Smooth muscle cell (in vitro differentiated cells): ENCODE measurements around the gene EEF1AKMT4. TPM values are rescaled to one million over a fixed set of nuclear protein-coding genes. Genes with fewer than 3 reads are reported as not detected.

ENCODE experiments used
- DNase-seq: peaks from one replicate; lab custom pipeline; 2025; ENCODE audit not compliant: unreplicated experiment; lab: John Stamatoyannopoulos, UW
- H2AFZ ChIP-seq: fragments of 200-600 bp; sonication (generic); 2 replicates; pipeline ENCODE4 v1.6.0; 2016; ENCODE audit warnings: antibody characterized with exemption, low read depth, mild to moderate bottlenecking
- H3F3A ChIP-seq: fragments of 200-600 bp; sonication (generic); 2 replicates; pipeline ENCODE4 v1.6.0; 2017; ENCODE audit warnings: antibody characterized with exemption, low read depth
- H3K27ac ChIP-seq: fragments of 200-600 bp; sonication (generic); 2 replicates; pipeline ENCODE4 v1.5.1; 2016; ENCODE audit warnings: low read depth, mild to moderate bottlenecking
- H3K27me3 ChIP-seq: fragments of 200-600 bp; sonication (generic); 2 replicates; pipeline ENCODE4 v1.6.1; 2016; ENCODE audit warnings: low read depth, mild to moderate bottlenecking
- H3K36me3 ChIP-seq: fragments of 200-600 bp; sonication (generic); 2 replicates; pipeline ENCODE4 v1.5.1; 2016; ENCODE audit warnings: low read depth
- H3K4me1 ChIP-seq: fragments of 200-600 bp; sonication (generic); 2 replicates; pipeline ENCODE4 v1.5.1; 2016; ENCODE audit warnings: low read depth
- H3K4me2 ChIP-seq: fragments of 200-600 bp; sonication (generic); 2 replicates; pipeline ENCODE4 v1.6.0; 2016; ENCODE audit warnings: mild to moderate bottlenecking
- H3K4me3 ChIP-seq: fragments of 200-600 bp; sonication (generic); 2 replicates; pipeline ENCODE4 v1.5.1; 2016; ENCODE audit warnings: mild to moderate bottlenecking
- H3K79me2 ChIP-seq: fragments of 200-600 bp; sonication (generic); 2 replicates; pipeline ENCODE4 v1.6.0; 2016; ENCODE audit warnings: low read depth, mild to moderate bottlenecking
- H3K9ac ChIP-seq: fragments of 200-600 bp; sonication (generic); 2 replicates; pipeline ENCODE4 v1.6.0; 2016; ENCODE audit warnings: low read depth
- H3K9me3 ChIP-seq: fragments of 200-600 bp; sonication (generic); replicated peaks from 2 replicates; pipeline ENCODE4 v1.5.1; 2016; ENCODE audit warnings: low read depth
- H4K20me1 ChIP-seq: fragments of 200-600 bp; sonication (generic); 2 replicates; pipeline ENCODE4 v1.6.0; 2016; ENCODE audit warnings: low read depth
- WGBS: methylation state at CpG from one replicate; pipeline ENCODE4 v1.1.7; 2016; ENCODE audit warnings: low lambda C conversion rate; 5-methylcytosine and 5-hydroxymethylcytosine counted together
- polyA plus RNA-seq: library from polyadenylated mRNA; unstranded; fragments of >200 nt; fragmentation: Nextera tagmentation; extraction: Ambion mirVana; gene quantifications from 2 replicates; pipeline ENCODE4 v1.2.1, GENCODE V29; 2016
- total RNA-seq: library from RNA; depleted of rRNA; stranded (reverse); fragments of >200 nt; gene quantifications from 2 replicates; pipeline ENCODE4 v1.2.3, GENCODE V29; 2014
- TF ChIP-seq, protein P1 (sequence below): fragments of 200-600 bp; sonication (generic); IDR thresholded peaks from 2 replicates; pipeline ENCODE4 v1.5.1; 2017; ENCODE audit warnings: borderline replicate concordance, mild to moderate bottlenecking, antibody characterized with exemption; ENCODE audit not compliant: insufficient read depth, poor library complexity, severe bottlenecking

The EEF1AKMT4 gene
- total and polyA plus RNA-seq, 2 experiments from 2014 or later: 4.7 to 9.1 TPM

DNA sequence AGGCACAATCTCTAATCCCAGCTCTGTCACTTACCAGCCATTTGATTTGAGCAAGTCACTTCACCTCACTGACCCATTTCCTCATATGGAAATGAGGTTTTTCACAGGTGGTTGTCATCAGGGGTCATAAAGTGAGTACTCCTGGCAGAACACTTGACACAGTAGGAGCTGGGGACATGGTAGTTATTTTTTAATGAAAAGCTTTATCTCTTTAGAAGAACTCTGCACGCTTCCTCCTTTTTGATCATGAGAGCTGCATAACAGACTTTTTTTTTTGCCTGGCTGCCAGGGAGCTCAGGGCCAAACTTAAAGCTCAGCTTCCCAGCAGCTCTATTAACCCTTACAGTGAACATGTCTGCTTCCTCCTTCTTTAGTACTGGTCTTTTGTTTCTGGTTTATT, 11.7 kb upstream of the EEF1AKMT4 start:
- Histone ChIP-seq H3K9ac (no peak overlapping the region), H3K27me3 (peaks cover 18% of the 10 kb centered on the region), H3K4me2 (no peak overlapping the region), H4K20me1 (peaks cover 18% of the 10 kb centered on the region), H3F3A (no peaks in the 10 kb centered on the region), H3K9me3 (no peaks in the 10 kb centered on the region), H3K79me2 (no peaks in the 10 kb centered on the region), H3K4me1 (no peaks in the 10 kb centered on the region), H2AFZ (no peak overlapping the region), H3K27ac (no peak overlapping the region), H3K36me3 (no peaks in the 10 kb centered on the region), H3K4me3 (no peak overlapping the region)
- WGBS: 75% methylated on average over 1 of the region's 1 CpG
- DNase-seq: no peak
- TF ChIP-seq, protein P1, sequence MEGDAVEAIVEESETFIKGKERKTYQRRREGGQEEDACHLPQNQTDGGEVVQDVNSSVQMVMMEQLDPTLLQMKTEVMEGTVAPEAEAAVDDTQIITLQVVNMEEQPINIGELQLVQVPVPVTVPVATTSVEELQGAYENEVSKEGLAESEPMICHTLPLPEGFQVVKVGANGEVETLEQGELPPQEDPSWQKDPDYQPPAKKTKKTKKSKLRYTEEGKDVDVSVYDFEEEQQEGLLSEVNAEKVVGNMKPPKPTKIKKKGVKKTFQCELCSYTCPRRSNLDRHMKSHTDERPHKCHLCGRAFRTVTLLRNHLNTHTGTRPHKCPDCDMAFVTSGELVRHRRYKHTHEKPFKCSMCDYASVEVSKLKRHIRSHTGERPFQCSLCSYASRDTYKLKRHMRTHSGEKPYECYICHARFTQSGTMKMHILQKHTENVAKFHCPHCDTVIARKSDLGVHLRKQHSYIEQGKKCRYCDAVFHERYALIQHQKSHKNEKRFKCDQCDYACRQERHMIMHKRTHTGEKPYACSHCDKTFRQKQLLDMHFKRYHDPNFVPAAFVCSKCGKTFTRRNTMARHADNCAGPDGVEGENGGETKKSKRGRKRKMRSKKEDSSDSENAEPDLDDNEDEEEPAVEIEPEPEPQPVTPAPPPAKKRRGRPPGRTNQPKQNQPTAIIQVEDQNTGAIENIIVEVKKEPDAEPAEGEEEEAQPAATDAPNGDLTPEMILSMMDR: no peak

DNA sequence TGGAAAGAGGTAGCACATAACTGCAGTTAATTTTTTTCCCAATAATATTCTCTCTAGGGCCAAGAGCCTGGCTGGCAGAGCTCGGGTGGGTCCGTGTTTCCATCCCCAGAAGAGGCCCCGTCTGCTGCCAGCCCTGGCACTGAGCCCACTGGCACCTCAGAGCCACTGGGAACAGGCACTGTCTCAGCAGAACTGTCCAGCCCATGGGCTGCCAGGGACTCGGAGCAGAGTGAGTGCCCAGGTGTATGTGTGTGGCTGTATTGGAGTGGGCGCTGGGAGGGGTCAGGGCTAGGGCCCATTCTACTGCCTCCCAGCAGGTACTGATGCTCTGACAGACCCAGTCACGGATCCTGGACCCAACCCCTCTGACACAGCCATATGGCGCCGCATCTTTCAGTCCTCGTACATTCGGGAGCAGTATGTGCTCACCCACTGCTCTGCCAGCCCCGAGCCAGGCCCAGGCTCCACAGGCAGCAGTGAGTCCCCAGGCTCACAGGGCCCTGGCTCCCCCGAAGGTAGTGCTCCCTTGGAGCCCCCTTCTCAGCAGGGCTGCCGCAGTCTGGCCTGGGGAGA, 11.1 kb upstream of the EEF1AKMT4 start:
- Histone ChIP-seq H3K27me3 (peaks cover 12% of the 10 kb centered on the region), H3K9me3 (no peaks in the 10 kb centered on the region), H3F3A (no peaks in the 10 kb centered on the region), H3K4me3 (no peak overlapping the region), H3K4me1 (no peaks in the 10 kb centered on the region), H4K20me1 (peaks cover 19% of the 10 kb centered on the region), H2AFZ (no peak overlapping the region), H3K36me3 (no peaks in the 10 kb centered on the region), H3K4me2 (no peak overlapping the region), H3K79me2 (no peaks in the 10 kb centered on the region), H3K9ac (no peak overlapping the region), H3K27ac (no peak overlapping the region)
- TF ChIP-seq, protein P1: no peak
- DNase-seq: no peak
- WGBS: 87% methylated on average over 13 of the region's 13 CpGs

DNA sequence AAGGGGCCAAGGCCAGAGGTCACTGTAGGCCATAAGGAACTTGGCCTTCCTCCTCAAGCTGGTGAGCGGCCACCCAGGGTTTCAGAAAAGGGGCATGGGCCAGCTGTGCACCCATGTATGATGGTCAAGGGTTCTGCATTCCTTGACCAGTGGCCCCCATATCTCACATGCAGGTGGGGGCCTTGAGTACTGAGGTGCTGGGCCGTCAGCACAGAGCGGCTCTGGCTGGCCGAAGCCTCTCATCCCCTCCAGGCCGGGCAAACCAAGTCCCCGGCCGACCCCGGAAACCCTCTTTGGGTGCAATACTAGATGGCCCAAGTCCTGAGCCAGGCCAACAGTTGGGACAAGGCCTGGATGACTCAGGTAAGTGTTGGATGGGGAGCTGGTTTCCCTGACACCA, 10.3 kb upstream of the EEF1AKMT4 start:
- DNase-seq: no peak
- H4K20me1 ChIP-seq: peaks cover 27% of the 10 kb centered on the region
- no peak overlapping the region for H3K4me3 ChIP-seq
- WGBS: 98% methylated on average over 6 of the region's 8 CpGs
- H3K27me3 ChIP-seq: peaks cover 7% of the 10 kb centered on the region
- no peaks in the 10 kb centered on the region for H3F3A ChIP-seq
- no peaks in the 10 kb centered on the region for H3K4me1 ChIP-seq
- no peaks in the 10 kb centered on the region for H3K36me3 ChIP-seq
- H3K9me3 ChIP-seq: no peaks in the 10 kb centered on the region
- no peak overlapping the region for H3K27ac ChIP-seq
- H3K4me2 ChIP-seq: no peak overlapping the region
- TF ChIP-seq, protein P1: no peak
- no peaks in the 10 kb centered on the region for H3K79me2 ChIP-seq
- H3K9ac ChIP-seq: no peak overlapping the region
- H2AFZ ChIP-seq: no peak overlapping the region

DNA sequence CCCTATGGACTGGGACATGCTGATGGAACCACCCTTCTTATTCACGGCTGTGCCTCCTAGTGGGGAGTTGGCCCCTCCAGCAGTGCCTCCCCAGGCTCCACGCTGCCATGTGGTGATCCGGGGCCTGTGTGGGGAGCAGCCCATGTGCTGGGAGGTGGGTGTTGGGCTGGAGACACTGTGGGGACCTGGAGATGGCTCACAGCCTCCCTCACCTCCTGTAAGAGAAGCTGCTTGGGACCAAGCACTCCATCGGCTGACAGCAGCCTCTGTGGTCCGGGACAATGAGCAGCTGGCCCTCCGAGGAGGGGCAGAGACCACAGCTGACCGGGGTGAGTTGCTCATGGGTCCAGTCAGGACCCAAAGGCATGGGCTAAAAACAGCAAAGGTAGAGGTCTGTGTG, 9.8 kb upstream of the EEF1AKMT4 start:
- Histone ChIP-seq H2AFZ (no peak overlapping the region), H3K4me3 (no peak overlapping the region), H3K4me1 (no peaks in the 10 kb centered on the region), H3K36me3 (no peaks in the 10 kb centered on the region), H3F3A (no peaks in the 10 kb centered on the region), H4K20me1 (peaks cover 27% of the 10 kb centered on the region), H3K27me3 (peaks cover 4% of the 10 kb centered on the region), H3K9ac (no peak overlapping the region), H3K9me3 (no peaks in the 10 kb centered on the region), H3K27ac (no peak overlapping the region), H3K79me2 (no peaks in the 10 kb centered on the region), H3K4me2 (no peak overlapping the region)
- TF ChIP-seq, protein P1: no peak
- 89% methylated on average over 7 of the region's 7 CpGs for WGBS
- DNase-seq: no peak
